GM19238 (cell line): ENCODE data around the gene DIAPH3.

Experiments used
- DNase-seq: peaks from one replicate; pipeline ENCODE4 v3.0.0; 2011; ENCODE audit warnings: low spot score; ENCODE audit not compliant: insufficient read length

The DIAPH3 gene

DNA sequence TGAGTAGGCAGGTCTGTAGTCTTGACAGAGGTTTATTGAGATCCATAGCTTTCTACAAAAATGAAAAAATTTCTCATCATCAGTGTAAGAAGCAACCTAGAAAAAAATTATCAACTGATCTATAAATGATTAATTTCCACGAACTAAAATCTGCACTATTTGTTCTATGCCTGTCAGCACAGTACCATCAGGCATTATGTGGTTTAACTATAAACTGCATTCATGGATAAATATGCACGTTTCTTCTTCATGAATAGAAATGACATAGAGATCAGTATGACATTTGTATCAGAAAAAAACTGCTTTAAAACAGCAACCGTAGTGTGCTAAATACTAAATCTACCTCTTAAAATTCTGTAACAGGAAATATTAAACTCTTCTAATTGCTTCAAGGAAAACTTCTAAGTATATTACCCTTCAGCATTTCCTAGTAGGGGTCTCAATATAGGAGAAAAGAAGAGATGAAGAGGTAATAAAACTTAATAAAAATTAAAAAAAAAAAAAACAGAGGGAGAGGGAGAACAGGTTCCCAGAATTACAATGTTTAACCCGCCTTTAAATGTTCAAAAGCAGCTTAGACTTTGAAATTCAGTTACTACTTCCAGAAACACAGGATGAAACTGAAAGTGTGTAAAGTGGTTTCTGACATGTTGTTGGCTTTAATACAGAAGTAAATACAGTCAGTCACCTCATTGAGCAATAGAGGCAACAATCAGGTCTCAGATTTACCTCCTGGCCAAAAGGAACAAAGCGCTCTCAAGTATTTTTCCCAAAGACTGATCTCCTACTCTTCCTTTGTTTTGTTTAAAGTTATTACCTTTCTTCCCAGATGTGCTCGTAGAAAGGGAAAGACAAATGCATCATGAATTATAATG lies 144.4 kb downstream of the DIAPH3 start:
- no peak for DNase-seq

DNA sequence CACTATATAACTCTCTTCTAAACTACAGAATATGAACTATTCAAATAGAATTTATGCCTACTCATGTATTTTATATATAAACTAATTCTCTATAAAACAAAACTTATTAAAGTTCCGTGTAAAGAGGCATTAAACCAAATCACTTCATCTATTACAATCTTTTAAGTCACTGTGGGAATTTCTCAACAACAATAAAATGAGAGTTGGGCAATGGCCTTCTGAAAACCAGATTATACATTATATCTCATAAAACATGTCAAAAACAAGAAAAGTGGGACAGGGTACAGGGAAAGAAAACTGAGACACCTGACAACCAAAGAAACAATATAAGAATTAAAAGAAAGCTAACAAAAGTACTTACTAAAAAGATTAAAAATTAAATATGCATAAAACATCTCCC lies 145.2 kb downstream of the DIAPH3 start:
- DNase-seq, result no peak

DNA sequence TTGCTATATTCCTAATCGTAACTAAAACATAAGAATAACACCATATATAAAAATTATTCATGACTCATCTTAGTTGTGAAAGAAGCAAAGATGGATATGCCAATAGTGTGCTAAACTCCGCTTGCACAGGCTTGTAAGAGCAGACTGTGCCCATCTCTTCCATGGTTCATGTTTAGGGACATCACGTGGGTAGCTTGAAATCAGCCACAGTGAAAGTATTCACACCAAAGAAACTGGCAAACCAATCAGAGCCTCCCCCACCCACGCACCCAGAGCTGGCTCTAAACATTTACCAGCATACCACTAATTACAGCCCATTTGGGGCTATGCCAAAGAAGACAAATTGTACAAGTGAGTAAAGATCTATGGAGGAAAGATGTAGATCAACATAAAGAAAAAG lies 147.5 kb downstream of the DIAPH3 start:
- no peak for DNase-seq

DNA sequence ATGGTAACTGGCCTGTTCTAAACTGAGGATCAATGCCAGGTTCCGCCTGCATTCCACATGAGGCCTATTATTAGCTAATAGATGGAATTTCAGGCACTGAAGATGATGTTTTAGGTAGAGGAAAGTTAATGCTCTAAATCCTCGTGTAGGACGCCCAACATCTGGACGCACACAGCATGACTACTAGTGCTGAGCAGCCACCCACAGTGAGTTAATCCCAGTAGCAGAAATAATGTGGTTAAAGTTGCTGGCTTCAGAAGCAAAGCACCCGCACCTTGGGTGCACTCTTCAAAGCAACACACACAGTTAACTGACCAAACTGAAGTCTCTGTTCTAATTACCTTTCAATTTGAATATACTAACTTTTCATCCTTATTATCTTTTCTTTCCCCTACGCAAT lies 150.6 kb downstream of the DIAPH3 start:
- DNase-seq, result no peak

DNA sequence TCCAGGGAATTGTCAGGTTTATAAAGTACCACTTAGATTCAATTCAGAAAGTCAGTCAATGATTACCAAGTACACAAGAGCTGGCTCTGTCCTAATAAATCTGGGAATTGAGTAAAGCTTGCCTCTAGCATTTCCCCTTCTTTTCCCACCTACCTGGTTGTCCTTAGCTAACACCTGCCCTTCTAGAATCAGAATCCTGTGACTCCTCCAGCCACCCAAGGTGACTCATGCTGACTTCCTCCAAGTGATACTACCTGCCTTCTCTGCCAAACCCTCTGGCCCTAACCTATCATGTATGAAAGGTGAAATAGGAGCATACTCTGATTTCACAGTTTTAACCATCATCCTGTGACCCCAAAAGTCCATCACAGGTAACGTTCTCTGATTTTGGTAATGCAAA lies 151.2 kb downstream of the DIAPH3 start:
- no peak for DNase-seq

DNA sequence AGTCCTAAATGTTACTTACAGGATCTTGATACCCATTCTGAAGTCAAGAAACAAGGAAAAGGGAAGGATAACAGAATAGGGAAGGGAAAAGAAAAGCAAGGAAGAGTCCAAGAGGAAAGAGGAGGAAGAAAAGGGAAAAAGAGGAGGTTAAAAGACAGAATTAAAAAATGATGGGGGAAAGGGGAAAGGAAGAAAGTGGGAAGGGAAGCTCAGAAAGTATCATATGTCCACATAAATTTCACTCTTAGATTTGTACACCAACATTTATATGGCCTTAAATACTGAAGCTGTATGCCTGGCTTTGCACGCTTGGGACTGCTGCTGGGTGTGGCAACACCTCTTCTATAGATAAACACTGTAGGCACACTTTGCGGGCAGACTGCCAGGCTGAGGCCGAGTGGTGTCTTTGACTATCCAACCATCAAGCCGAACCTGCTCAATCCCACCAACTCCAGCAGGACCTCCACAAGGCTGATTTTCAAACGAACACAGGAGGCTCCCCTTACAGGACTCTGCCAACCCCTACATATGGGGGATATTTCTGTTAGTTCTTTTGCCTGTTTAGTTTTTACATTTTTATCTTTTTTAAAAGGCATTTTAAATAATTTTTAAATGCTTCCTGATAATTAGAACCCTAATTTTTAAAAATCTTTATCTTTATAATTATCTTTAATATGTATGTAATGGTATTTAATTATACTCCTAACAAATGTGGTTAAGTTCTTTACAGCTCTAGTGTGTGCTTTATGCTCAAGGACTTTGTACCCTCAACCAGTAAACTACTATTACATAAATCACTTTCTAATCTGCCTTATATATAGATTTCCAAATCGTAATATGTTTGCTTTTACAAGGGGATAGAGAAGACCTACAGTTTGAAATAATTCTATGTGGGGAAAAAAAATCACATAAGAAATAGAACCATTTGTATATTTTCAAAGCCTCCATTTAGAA lies 154.2 kb downstream of the DIAPH3 start:
- DNase-seq, result no peak

DNA sequence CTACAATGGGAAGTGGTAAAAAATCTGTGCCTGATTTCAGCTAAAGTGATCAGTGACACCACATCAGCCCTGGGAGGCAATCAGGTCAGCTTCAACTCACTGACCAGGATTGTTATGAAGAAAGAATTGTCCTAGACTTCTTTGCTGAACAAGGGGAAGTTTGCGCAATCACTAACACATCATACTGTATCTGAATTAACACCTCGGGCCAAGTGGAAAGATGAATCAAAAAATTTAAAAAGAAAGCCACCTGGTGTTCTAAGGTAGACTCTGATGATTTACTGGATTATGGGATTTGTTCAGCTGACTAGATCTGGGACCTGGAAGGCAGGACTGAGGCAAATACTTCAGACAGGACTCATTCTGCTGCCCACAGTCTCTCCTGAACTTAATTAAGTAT lies 161.8 kb downstream of the DIAPH3 start:
- DNase-seq, result no peak

DNA sequence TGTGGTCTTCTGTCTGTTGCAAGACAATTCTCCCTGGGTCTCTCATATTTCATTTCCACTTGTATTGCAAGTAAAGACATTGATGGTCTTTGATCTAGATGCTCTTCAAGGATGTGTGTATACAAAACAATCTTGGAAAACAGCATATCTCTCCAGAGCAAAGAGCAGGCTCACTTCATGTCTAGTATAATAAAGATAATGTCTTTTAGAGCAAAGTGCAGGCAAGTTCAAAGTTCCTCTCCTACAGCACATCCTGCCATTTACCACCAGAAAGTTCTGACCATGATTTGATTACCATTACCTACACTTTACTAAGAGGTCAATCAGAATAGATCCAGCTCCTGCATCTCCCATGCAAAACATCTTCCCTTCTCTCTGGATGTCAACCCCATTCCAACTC lies 162.8 kb downstream of the DIAPH3 start:
- no peak for DNase-seq

DNA sequence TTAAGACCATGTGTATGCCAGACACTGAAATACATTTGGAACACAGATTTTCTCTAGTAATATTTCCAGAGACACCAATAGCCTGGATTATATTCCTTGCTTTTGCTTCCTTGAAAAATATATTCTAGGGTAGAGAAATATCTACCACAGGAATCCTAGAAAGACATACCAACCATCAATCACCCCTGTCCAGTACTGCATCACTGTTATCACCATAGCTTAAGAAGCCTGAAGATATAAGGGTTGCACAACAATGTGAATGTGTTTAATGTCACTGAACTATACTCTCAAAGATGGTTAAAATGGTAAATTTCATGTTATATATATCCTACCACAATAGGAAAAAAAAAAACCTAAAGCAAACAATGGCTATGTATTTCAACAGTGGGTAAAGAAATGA lies 163.6 kb downstream of the DIAPH3 start:
- no peak for DNase-seq

DNA sequence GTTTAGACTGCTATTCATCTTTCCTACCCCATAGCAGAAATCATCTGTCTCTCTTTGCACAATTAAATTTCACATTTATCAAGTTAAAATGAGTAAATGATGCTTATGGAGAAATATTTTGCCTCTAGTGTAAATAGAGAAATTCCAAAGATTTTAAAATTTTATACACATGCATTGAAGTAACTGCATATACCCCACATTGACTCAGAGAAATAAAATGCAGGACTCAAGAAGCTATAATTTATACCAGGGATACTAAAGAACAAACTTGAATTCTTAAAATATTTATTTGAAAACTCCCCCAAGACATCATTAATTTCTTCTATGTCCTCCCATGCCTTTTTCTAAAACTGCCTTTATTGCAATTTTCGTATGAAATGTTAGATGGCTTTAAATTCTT lies 165.8 kb downstream of the DIAPH3 start:
- no peak for DNase-seq

DNA sequence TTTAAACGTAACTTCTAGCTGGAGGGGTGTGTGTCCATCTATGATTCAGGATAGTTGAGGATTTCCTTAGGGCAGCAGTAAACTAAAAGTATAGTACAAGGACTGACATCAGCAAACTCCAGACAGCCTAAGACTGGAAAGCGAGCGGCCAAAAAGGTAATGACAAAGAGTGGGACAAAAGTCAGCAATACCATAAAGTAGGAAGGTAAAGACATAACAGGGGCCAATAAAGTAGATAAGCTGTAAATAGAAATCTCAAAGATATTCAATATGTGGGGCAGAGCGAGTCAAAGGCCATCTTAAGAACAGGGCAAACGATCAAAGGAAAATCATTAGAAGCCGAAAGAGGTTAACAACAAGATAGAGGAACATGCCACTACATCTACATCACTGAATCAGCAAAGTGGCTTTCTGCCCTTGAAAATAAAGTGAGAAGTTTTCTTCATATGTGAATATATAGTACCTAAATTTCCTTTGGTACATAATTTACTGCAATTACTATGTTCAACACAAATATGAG lies 167.2 kb downstream of the DIAPH3 start:
- no peak for DNase-seq

DNA sequence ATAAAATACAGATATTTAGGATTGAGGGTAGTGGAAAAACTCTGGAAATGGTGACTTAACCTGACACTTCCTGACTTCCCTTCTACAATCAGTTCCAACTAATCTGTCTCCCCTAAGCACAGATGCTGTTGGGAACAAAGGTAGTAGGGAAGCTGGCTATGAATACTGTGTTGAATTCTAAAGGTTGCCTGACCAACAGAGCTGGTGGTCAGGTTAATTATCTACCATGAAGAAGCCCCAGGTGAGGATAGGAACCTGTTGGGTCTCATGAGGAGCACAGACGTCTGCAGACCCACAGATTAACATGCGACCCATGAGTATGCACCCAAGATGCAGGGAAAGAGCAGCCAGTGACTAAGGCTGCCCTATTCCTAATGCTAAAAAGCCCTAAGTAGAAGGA lies 172.3 kb downstream of the DIAPH3 start:
- no peak for DNase-seq

DNA sequence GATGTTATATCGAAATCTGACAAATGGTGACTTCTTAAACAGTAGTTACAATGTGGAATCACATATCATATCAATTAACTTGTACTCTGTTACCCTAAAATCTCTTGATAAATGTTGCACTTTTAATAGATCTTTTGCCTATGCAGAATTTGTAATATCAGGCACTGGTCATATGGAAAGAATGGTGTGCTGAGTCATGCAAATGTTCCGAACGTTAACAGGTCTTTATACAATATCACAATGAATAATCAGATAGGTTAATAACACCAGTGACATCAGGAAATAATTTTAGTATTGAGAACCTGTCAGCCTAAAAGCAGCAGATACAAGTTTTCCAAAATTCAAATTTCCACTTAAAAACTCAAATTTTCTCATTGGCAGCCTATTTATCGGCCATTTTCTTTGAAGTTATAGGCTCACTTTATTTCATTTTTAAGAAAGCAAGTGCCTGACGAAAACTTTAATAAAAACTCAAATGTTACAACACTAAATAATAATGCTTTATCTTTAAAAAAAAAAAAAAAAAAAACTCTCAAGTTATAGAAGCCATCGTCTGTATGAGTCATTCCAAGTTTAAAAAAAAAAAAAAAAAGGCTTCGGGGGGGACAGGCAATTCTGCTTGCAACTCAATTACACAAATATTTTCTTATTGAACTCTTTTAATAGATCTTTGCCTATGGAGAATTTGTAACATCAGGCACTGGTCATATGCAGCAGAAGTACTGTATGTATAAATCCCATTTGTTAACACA lies 180.9 kb downstream of the DIAPH3 start:
- no peak for DNase-seq

DNA sequence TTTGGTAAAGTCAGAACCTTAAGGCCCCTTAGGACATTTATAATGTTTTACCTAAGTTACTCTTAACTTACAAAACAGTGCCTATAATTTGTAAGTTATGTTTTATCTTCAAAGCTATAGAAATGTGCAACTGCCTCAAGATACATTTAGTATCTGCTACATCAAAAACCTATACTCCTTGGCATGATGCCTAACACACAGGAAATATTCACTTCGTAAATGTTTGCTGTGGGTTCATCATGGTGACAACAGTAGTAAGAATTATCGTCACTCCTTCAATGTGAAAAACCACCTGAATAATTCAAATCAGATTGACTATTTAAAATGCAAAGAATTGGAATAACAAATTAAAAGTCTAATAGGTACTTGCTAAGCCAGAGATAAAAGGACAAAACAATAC lies 184.1 kb downstream of the DIAPH3 start:
- no peak for DNase-seq

DNA sequence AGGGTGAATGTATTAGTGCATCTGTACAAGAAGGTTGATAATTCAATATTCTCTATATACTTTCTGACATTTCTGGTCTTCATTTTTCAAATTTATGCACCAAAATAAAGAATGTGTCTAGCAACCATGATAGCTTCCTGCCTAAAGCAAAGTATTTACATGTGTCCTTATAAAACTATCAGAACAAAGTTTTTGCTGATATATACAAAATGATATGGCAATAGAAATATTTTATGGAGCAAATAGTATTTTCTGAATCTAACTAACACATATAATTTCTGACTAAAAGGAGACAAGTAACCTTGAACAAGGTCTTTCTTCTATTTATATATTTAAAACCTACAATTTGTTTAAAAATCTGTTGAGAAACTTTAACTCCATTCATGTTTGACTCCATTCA lies 184.9 kb downstream of the DIAPH3 start:
- DNase-seq, result no peak

DNA sequence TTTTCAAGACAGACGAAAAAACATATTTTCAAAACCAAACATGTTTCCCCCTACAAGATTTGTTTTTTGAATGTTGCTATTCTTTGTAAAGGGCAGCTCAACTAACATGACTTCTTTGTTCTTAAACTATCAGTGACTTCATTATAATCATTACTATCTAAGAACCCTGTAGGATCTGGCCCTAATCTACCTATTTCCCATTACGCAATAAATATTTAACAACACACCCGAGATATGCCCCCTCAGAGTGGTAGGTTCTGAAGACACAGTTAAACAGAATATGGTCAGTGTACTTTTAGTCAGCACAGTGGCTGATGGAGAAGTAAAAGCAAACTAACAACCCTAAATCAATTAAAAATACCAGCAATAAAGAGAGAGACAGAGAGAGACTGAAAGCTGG lies 186.9 kb downstream of the DIAPH3 start:
- DNase-seq, result no peak

DNA sequence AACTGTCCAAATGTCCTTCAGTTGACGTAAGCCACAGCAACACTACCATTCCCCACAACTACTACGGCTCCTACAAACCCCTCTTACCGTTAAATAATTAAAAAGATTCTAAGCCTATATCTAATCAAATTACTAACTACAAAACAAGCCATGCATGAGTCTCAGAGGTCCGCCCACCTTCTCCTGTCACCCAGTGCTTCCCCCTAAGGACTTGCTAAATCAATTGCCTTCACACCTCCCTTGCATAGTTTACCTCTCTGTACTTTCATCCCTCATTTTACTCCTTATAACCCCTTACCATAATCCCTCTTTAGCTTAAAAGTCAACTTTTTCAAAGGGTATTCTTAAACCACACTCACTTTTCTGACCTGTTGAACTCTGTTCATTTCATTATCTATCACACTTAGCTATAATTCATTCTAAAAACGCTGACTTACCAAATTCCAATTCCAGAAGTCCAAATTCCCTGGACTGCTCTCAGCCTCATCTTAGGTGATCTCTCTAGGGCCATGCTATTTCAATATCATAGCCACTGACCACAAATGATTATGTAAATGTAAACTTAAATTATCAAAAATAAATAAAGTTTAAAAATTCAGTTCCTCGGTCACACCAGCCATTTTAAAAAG lies 187.8 kb downstream of the DIAPH3 start:
- DNase-seq, result no peak

DNA sequence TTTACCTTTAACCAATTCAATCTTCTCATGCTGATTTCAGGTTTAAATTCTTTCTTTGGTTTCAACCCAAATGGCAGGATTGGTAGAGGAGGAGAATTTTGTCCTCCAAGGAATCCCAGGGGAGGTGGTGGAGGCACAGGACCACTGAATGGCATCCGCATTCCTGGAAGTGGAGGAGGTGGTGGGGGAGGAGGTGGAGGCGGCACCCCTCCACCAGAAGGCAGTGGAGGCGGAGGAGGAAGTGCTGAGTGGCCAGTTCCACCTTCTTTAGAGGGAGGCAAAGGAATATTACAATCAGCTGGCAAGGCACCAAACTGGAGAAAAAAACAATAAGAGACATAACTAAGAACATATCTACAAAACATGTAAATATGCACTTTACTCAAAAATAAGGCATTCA lies 192.9 kb downstream of the DIAPH3 start:
- no peak for DNase-seq

DNA sequence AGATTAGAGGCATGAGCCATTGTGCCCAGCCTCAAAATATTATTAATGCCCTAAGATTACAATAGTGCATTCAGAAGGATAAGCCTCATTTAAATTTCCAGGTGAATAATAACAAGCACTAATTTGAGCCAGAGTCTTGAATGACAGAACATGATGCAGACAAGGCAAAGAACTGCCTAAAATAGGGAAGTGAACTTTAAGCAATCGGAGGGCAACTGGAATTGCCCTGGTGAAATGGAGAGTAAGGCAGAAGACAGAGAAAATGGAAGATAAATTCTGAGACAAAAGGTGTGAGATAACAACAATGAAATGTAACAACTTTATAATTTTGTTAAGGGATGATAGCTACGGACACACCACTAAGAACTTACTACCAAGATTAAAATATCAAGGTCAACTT lies 199.9 kb downstream of the DIAPH3 start:
- DNase-seq, result no peak

DNA sequence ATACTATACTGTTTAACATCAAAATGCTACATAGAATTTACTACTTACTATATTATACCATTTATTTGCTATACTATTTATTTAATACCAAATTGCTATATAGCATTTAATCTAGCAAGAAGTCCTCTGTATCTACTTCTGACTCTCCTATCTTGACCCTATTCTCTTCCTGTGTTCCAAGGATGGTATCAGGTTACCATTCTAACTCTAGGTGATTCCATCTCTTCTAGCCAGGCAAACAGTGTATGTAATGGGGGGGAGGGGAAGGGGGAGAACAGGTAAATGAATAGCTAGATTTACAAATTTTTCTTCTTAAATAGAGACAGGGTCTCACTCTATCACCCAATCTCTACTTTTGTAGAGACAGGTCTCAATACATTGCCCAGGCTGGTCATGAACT lies 200.3 kb downstream of the DIAPH3 start:
- DNase-seq, result no peak

DNA sequence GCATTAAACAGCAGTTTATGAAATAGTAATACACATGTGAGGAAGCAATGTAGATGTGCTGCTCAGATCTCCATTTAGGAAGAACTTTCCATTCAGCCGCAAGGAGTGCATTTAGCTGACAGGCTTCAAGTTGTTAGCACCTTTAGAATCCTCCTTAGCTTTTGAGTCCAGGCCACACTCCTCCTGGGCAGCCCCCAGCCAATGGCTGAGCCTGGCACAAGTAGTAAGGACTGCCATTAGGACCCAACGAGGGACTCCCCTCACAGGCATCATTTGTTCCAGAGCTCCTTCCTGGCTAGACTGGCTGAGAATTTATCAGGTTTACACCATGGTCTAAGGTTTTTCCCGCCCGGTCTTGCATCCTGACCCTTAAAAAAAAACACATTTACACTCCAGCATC lies 201.4 kb downstream of the DIAPH3 start:
- no peak for DNase-seq
